ENCODE data around the gene PTPRN2. TPM values are rescaled to one million over a fixed set of nuclear protein-coding genes. Genes with fewer than 3 reads are reported as not detected.

PTPRN2 gene
- total and polyA plus RNA-seq, 2 donors (not counting 1 experiment from before 2014, with no cell fraction given): 0.54 to 1.2 TPM

DNA sequence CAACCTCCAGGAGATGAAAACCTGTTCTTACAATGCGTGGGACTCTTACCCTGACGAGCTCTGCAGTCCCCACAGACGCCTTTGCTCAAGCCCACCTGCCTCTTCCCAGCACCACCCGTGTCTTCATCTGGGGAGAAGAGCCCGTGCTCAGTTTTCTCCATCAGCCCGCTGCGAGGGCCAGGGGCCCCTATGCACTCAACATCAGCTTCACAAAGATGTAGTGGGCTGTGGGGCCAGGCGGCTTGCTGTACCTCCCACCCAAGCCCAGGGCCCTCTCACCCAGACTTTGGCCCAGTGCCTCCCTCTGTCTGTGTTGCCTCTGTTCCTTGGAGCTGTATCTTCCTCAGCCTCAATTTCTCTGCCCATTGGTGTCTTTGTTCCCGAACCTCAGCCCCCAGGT is 814.3 kb downstream of the PTPRN2 start:
- Histone ChIP-seq H4K20me1 (ENCODE audit: control insufficient read depth, extremely low read depth, insufficient read depth, low read length) (no peaks in the 10 kb centered on the region), H3K4me2 (ENCODE audit: extremely low read depth, insufficient read depth, low read length) (no peak overlapping the region), H3K4me1 (ENCODE audit: control insufficient read depth, extremely low read depth, insufficient read depth, low read length) (no peaks in the 10 kb centered on the region), H2AFZ (ENCODE audit: low read length) (no peak overlapping the region), H3K9me3 (ENCODE audit: control insufficient read depth, insufficient read depth, low read depth, low read length) (peaks cover 1% of the 10 kb centered on the region), H3K79me2 (ENCODE audit: control insufficient read depth, insufficient read depth, low read length) (no peaks in the 10 kb centered on the region), H3K27ac (ENCODE audit: insufficient read depth, low read length) (no peak overlapping the region), H3K9ac (ENCODE audit: insufficient read depth, low read length) (no peak overlapping the region), H3K36me3 (ENCODE audit: control insufficient read depth, insufficient read depth, low read length) (no peaks in the 10 kb centered on the region), H3K4me3 (replicated peaks in 1 of 4; ENCODE audit: control extremely low read depth in 1 of 4, insufficient read depth in 1 of 4, low read depth in 3 of 4, low read length in 4 of 4) (no peak overlapping the region), H3K27me3 (ENCODE audit: control insufficient read depth, insufficient read depth, low read length) (no peaks in the 10 kb centered on the region)
- TF ChIP-seq, protein P1, sequence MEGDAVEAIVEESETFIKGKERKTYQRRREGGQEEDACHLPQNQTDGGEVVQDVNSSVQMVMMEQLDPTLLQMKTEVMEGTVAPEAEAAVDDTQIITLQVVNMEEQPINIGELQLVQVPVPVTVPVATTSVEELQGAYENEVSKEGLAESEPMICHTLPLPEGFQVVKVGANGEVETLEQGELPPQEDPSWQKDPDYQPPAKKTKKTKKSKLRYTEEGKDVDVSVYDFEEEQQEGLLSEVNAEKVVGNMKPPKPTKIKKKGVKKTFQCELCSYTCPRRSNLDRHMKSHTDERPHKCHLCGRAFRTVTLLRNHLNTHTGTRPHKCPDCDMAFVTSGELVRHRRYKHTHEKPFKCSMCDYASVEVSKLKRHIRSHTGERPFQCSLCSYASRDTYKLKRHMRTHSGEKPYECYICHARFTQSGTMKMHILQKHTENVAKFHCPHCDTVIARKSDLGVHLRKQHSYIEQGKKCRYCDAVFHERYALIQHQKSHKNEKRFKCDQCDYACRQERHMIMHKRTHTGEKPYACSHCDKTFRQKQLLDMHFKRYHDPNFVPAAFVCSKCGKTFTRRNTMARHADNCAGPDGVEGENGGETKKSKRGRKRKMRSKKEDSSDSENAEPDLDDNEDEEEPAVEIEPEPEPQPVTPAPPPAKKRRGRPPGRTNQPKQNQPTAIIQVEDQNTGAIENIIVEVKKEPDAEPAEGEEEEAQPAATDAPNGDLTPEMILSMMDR (conservative IDR thresholded peaks at IDR 0.05 in 1 of 2, IDR thresholded peaks at IDR 0.05 in 1 of 2; ENCODE audit: low read depth in 1 of 2, low read length in 2 of 2): no peak
- no peak for DNase-seq (ENCODE audit: low read depth in 2 of 2)

DNA sequence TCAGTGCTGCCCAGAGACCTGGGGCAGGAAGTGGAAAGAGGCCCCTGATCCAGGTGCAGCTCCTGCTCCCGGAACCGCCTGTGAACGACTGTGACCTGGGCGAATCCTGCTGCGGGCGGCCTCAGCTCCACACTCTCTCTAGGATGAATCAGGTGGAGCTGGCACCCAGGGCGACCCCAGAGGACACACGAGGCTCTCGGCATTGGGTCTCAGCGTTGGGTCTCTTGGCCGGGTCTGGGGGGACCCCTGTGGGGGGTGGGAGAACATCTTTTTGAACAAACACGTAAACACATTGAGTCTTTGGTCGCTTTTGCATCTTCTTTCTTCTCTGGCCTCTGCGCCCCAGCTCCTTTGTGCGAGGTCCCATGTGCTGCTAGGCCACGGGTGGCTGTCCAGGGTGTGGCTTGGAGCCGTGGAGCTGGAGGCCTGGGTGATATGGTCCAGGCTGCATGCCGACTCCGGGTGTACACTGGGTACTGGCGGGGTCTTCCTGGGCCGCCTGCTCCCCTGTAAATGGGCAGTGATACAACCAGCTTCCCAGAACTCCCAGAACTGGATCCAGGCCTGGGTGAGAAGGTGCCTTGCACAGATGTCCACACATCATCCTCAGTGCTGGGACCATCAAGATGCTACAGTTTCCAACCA is 815.0 kb downstream of the PTPRN2 start:
- Histone ChIP-seq H4K20me1 (ENCODE audit: control insufficient read depth, extremely low read depth, insufficient read depth, low read length) (no peaks in the 10 kb centered on the region), H3K9ac (ENCODE audit: insufficient read depth, low read length) (no peak overlapping the region), H3K4me1 (ENCODE audit: control insufficient read depth, extremely low read depth, insufficient read depth, low read length) (no peaks in the 10 kb centered on the region), H3K79me2 (ENCODE audit: control insufficient read depth, insufficient read depth, low read length) (no peaks in the 10 kb centered on the region), H3K27me3 (ENCODE audit: control insufficient read depth, insufficient read depth, low read length) (no peaks in the 10 kb centered on the region), H3K9me3 (ENCODE audit: control insufficient read depth, insufficient read depth, low read depth, low read length) (peaks cover 1% of the 10 kb centered on the region), H3K36me3 (ENCODE audit: control insufficient read depth, insufficient read depth, low read length) (no peaks in the 10 kb centered on the region), H3K27ac (ENCODE audit: insufficient read depth, low read length) (no peak overlapping the region), H3K4me3 (replicated peaks in 1 of 4; ENCODE audit: control extremely low read depth in 1 of 4, insufficient read depth in 1 of 4, low read depth in 3 of 4, low read length in 4 of 4) (no peak overlapping the region), H3K4me2 (ENCODE audit: extremely low read depth, insufficient read depth, low read length) (no peak overlapping the region), H2AFZ (ENCODE audit: low read length) (no peak overlapping the region)
- no peak for TF ChIP-seq EZH2 (IDR thresholded peaks at IDR 0.05; ENCODE audit: low read length, missing control alignments)
- TF ChIP-seq, protein P1 (conservative IDR thresholded peaks at IDR 0.05 in 1 of 2, IDR thresholded peaks at IDR 0.05 in 1 of 2; ENCODE audit: low read depth in 1 of 2, low read length in 2 of 2): no peak
- no peak for DNase-seq (ENCODE audit: low read depth in 2 of 2)

DNA sequence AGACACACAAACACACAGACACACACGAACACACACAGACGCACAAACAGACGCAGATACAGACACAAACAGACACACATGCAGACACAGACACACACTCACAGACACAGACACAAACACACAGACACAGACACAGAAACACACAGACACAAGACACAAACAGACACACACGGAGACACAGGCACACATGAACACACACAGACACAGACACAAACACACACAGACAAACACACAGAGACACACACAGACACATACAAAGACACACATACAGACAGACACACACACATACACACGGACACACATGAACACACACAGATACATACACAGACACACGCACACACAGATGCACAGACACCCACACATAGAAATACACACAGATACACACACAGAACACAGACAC is 815.9 kb downstream of the PTPRN2 start:
- no peaks in the 10 kb centered on the region for H3K36me3 ChIP-seq (ENCODE audit: control insufficient read depth, insufficient read depth, low read length)
- H4K20me1 ChIP-seq (ENCODE audit: control insufficient read depth, extremely low read depth, insufficient read depth, low read length): no peaks in the 10 kb centered on the region
- no peak overlapping the region for H2AFZ ChIP-seq (ENCODE audit: low read length)
- peaks cover 1% of the 10 kb centered on the region for H3K9me3 ChIP-seq (ENCODE audit: control insufficient read depth, insufficient read depth, low read depth, low read length)
- H3K9ac ChIP-seq (ENCODE audit: insufficient read depth, low read length): no peak overlapping the region
- H3K4me2 ChIP-seq (ENCODE audit: extremely low read depth, insufficient read depth, low read length): no peak overlapping the region
- TF ChIP-seq, protein P1 (conservative IDR thresholded peaks at IDR 0.05 in 1 of 2, IDR thresholded peaks at IDR 0.05 in 1 of 2; ENCODE audit: low read depth in 1 of 2, low read length in 2 of 2): no peak
- no peak for TF ChIP-seq EZH2 (IDR thresholded peaks at IDR 0.05; ENCODE audit: low read length, missing control alignments)
- DNase-seq (ENCODE audit: low read depth in 2 of 2): no peak
- no peak overlapping the region for H3K27ac ChIP-seq (ENCODE audit: insufficient read depth, low read length)
- no peak overlapping the region for H3K4me3 ChIP-seq (replicated peaks in 1 of 4; ENCODE audit: control extremely low read depth in 1 of 4, insufficient read depth in 1 of 4, low read depth in 3 of 4, low read length in 4 of 4)
- H3K79me2 ChIP-seq (ENCODE audit: control insufficient read depth, insufficient read depth, low read length): no peaks in the 10 kb centered on the region
- no peaks in the 10 kb centered on the region for H3K4me1 ChIP-seq (ENCODE audit: control insufficient read depth, extremely low read depth, insufficient read depth, low read length)
- H3K27me3 ChIP-seq (ENCODE audit: control insufficient read depth, insufficient read depth, low read length): no peaks in the 10 kb centered on the region

All from fibroblast of lung (primary cell).